ENCODE measurements around the gene PPP1R3G. TPM values are rescaled to one million over a fixed set of nuclear protein-coding genes. Genes with fewer than 3 reads are reported as not detected.

The PPP1R3G gene
- total and polyA plus RNA-seq, 2 of the 13 experiments (the other 11 are each of a cell fraction or from before 2014, with no cell fraction given) = 1.2 to 1.3 TPM

- TF ChIP-seq ZNF235 (CRISPR knock-in tag; IDR thresholded peaks at IDR 0.05; ENCODE audit: borderline replicate concordance) = no peak
- TF ChIP-seq ZMYM3 (CRISPR knock-in tag; IDR thresholded peaks at IDR 0.05) = no peak; the same call in 1 of the 2 replicates
- TF ChIP-seq, protein P1, sequence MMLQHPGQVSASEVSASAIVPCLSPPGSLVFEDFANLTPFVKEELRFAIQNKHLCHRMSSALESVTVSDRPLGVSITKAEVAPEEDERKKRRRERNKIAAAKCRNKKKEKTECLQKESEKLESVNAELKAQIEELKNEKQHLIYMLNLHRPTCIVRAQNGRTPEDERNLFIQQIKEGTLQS (CRISPR knock-in tag; IDR thresholded peaks at IDR 0.05) = no peak
- TF ChIP-seq, protein P2, sequence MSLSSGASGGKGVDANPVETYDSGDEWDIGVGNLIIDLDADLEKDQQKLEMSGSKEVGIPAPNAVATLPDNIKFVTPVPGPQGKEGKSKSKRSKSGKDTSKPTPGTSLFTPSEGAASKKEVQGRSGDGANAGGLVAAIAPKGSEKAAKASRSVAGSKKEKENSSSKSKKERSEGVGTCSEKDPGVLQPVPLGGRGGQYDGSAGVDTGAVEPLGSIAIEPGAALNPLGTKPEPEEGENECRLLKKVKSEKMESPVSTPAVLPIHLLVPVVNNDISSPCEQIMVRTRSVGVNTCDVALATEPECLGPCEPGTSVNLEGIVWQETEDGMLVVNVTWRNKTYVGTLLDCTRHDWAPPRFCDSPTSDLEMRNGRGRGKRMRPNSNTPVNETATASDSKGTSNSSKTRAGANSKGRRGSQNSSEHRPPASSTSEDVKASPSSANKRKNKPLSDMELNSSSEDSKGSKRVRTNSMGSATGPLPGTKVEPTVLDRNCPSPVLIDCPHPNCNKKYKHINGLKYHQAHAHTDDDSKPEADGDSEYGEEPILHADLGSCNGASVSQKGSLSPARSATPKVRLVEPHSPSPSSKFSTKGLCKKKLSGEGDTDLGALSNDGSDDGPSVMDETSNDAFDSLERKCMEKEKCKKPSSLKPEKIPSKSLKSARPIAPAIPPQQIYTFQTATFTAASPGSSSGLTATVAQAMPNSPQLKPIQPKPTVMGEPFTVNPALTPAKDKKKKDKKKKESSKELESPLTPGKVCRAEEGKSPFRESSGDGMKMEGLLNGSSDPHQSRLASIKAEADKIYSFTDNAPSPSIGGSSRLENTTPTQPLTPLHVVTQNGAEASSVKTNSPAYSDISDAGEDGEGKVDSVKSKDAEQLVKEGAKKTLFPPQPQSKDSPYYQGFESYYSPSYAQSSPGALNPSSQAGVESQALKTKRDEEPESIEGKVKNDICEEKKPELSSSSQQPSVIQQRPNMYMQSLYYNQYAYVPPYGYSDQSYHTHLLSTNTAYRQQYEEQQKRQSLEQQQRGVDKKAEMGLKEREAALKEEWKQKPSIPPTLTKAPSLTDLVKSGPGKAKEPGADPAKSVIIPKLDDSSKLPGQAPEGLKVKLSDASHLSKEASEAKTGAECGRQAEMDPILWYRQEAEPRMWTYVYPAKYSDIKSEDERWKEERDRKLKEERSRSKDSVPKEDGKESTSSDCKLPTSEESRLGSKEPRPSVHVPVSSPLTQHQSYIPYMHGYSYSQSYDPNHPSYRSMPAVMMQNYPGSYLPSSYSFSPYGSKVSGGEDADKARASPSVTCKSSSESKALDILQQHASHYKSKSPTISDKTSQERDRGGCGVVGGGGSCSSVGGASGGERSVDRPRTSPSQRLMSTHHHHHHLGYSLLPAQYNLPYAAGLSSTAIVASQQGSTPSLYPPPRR (CRISPR knock-in tag; IDR thresholded peaks at IDR 0.05; ENCODE audit: borderline replicate concordance) = 0 out of 2 replicates have a peak, but pooled peaks have one; percentile 54
- TF ChIP-seq KLF13 (CRISPR knock-in tag; IDR thresholded peaks at IDR 0.05) = no peak
- TF ChIP-seq EEA1 (CRISPR knock-in tag; IDR thresholded peaks at IDR 0.05; ENCODE audit: borderline replicate concordance) = no peak
- no peak for TF ChIP-seq MTF2 (CRISPR knock-in tag; IDR thresholded peaks at IDR 0.05; ENCODE audit: borderline replicate concordance)
- TF ChIP-seq HDAC6 (IDR thresholded peaks at IDR 0.05; ENCODE audit: low read depth, low read length) = no peak
- TF ChIP-seq ZBED4 (CRISPR knock-in tag; IDR thresholded peaks at IDR 0.05; ENCODE audit: borderline replicate concordance) = no peak
- TF ChIP-seq XRCC5 (optimal IDR thresholded peaks at IDR 0.05; ENCODE audit: low read length) = no peak
- TF ChIP-seq TERF1 (CRISPR knock-in tag; IDR thresholded peaks at IDR 0.05) = no peak
- TF ChIP-seq, protein P3, sequence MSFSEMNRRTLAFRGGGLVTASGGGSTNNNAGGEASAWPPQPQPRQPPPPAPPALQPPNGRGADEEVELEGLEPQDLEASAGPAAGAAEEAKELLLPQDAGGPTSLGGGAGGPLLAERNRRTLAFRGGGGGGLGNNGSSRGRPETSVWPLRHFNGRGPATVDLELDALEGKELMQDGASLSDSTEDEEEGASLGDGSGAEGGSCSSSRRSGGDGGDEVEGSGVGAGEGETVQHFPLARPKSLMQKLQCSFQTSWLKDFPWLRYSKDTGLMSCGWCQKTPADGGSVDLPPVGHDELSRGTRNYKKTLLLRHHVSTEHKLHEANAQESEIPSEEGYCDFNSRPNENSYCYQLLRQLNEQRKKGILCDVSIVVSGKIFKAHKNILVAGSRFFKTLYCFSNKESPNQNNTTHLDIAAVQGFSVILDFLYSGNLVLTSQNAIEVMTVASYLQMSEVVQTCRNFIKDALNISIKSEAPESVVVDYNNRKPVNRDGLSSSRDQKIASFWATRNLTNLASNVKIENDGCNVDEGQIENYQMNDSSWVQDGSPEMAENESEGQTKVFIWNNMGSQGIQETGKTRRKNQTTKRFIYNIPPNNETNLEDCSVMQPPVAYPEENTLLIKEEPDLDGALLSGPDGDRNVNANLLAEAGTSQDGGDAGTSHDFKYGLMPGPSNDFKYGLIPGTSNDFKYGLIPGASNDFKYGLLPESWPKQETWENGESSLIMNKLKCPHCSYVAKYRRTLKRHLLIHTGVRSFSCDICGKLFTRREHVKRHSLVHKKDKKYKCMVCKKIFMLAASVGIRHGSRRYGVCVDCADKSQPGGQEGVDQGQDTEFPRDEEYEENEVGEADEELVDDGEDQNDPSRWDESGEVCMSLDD (CRISPR knock-in tag; IDR thresholded peaks at IDR 0.05; ENCODE audit: borderline replicate concordance) = no peak
- TF ChIP-seq SKI (IDR thresholded peaks at IDR 0.05; ENCODE audit: partially characterized antibody) = no peak
Measured at GRCh38 chr6:5119090-5119951, 34.2 kb downstream of the PPP1R3G start (continued).
